HCT116 (cell line): ENCODE results near the gene STAT4. TPM values are rescaled to one million over a fixed set of nuclear protein-coding genes. Genes with fewer than 3 reads are reported as not detected.

Experiments
- ATAC-seq: fragments of 200-7000 bp; cut with Tn5 transposase; 2 replicates; pipeline ENCODE4 v1.9.1; 2020; ENCODE audit warnings: mild to moderate bottlenecking, moderate library complexity
- BruUV-seq: library from RNA; stranded (reverse); fragments of 400-500 nt; replicated peaks from 2 replicates; lab custom pipeline; 2021; lab: Mats Ljungman, UMichigan
- CTCF ChIA-PET: fragments of 300-600 bp; sonication (Branson Sonifier 250); formaldehyde crosslinking; loops from one replicate; lab custom pipeline; 2021; ENCODE audit warnings: antibody characterized with exemption; lab: Charles Lee
- POLR2A ChIA-PET: fragments of 300-600, 350-600 bp; sonication (Branson Sonifier 250); formaldehyde crosslinking; loops from one replicate; lab custom pipeline; 2021; ENCODE audit warnings: antibody characterized with exemption; lab: Charles Lee
- RAD21 ChIA-PET, 2 experiments: fragments of 300-600 bp; sonication (Branson Sonifier 250); formaldehyde crosslinking; loops; one replicate each; lab custom pipeline; 2023; ENCODE audit warnings: low total read pairs in 2 of 2; ENCODE audit not compliant: uncharacterized antibody in 2 of 2, unreplicated experiment in 2 of 2, low non-redundant PET in 1 of 2; lab: Charles Lee
- DNase-seq: peaks from one replicate; pipeline ENCODE4 v3.0.0-alpha.2; 2010; ENCODE audit warnings: low read depth, low spot score
- H2AFZ ChIP-seq: fragments of 200-600 bp; shearing (Covaris generic), sonication (generic); 2 replicates; pipeline ENCODE4 v1.6.1; 2017; ENCODE audit warnings: low read depth, mixed run types, mixed read lengths, antibody characterized with exemption, low read length; ENCODE audit not compliant: poor library complexity, severe bottlenecking
- H3K27ac ChIP-seq: 2 replicates; pipeline ENCODE4 v1.5.1; 2012; ENCODE audit warnings: low read depth, low read length
- H3K27me3 ChIP-seq: fragments of 200-600 bp; sonication (generic); 2 replicates; pipeline ENCODE4 v1.6.1; 2016; ENCODE audit warnings: mixed run types, low read length, mixed read lengths; ENCODE audit not compliant: insufficient read depth
- H3K36me3 ChIP-seq, 2 experiments: fragments of 200-500 bp in 1 of 2; fragments of 200-600 bp in 1 of 2; sonication (Bioruptor generic) in 1 of 2; sonication (generic) in 1 of 2; 2 replicates each; pipeline versions ENCODE4 v1.5.1 to v1.6.1; 2014 to 2016; ENCODE audit warnings: low read length in 2 of 2, inconsistent platforms in 1 of 2, mixed read lengths in 1 of 2, mixed run types in 1 of 2; ENCODE audit not compliant: insufficient read depth in 2 of 2, control insufficient read depth in 1 of 2
- H3K4me1 ChIP-seq, 2 experiments: fragments of 200-600 bp in 1 of 2; sonication (generic) in 1 of 2; 2 replicates each; pipeline versions ENCODE4 v1.5.1 to v1.6.1; 2012 to 2017; ENCODE audit warnings: low read length in 2 of 2, inconsistent platforms in 1 of 2, mild to moderate bottlenecking in 1 of 2, mixed read lengths in 1 of 2, mixed run types in 1 of 2, moderate library complexity in 1 of 2; ENCODE audit not compliant: insufficient read depth in 2 of 2, control insufficient read depth in 1 of 2
- H3K4me2 ChIP-seq: fragments of 200-600 bp; sonication (generic); 2 replicates; pipeline ENCODE4 v1.6.1; 2017; ENCODE audit warnings: mixed run types, low read length, mixed read lengths
- H3K4me3 ChIP-seq, 2 experiments: fragments of 200-600 bp in 1 of 2; sonication (generic) in 1 of 2; replicated peaks in 1 of 2; 2 replicates each; pipeline ENCODE4 v1.5.1; 2011 to 2016; ENCODE audit warnings: low read length in 2 of 2, control low read depth in 1 of 2, low read depth in 1 of 2, mild to moderate bottlenecking in 1 of 2, mixed read lengths in 1 of 2, mixed run types in 1 of 2
- H3K79me2 ChIP-seq: fragments of 200-600 bp; sonication (generic); 2 replicates; pipeline ENCODE4 v1.6.1; 2017; ENCODE audit warnings: mild to moderate bottlenecking, mixed run types, low read length, moderate library complexity, mixed read lengths; ENCODE audit not compliant: insufficient read depth
- H3K9ac ChIP-seq: fragments of 200-600 bp; sonication (generic); 2 replicates; pipeline ENCODE4 v1.6.1; 2016; ENCODE audit warnings: low read length, mixed read lengths
- H3K9me2 ChIP-seq: fragments of 200-600 bp; sonication (generic), shearing (Covaris generic); 2 replicates; pipeline ENCODE4 v1.6.1; 2017; ENCODE audit warnings: mixed run types, mild to moderate bottlenecking, moderate library complexity; ENCODE audit not compliant: insufficient read depth
- H3K9me3 ChIP-seq, 2 experiments: fragments of 200-500 bp in 1 of 2; fragments of 200-600 bp in 1 of 2; sonication (Bioruptor generic) in 1 of 2; sonication (generic) in 1 of 2; 2 replicates each; pipeline ENCODE4 v1.6.1; 2014 to 2017; ENCODE audit warnings: low read length in 2 of 2, mixed read lengths in 2 of 2, inconsistent platforms in 1 of 2, low read depth in 1 of 2, mild to moderate bottlenecking in 1 of 2, mixed run types in 1 of 2, moderate library complexity in 1 of 2; ENCODE audit not compliant: control insufficient read depth in 1 of 2, insufficient read depth in 1 of 2
- H4K20me1 ChIP-seq: fragments of 200-600 bp; sonication (generic), shearing (Covaris generic); 2 replicates; pipeline ENCODE4 v1.6.1; 2017; ENCODE audit warnings: mixed run types, mild to moderate bottlenecking, moderate library complexity; ENCODE audit not compliant: insufficient read depth
- CBX3 ChIP-seq: IDR thresholded peaks from 2 replicates; pipeline ENCODE4 v1.6.1; 2012; ENCODE audit warnings: low read depth
- EGR1 ChIP-seq: IDR thresholded peaks from 2 replicates; pipeline ENCODE4 v1.6.1; 2012; ENCODE audit warnings: low read depth
- ELF1 ChIP-seq: IDR thresholded peaks from 2 replicates; pipeline ENCODE4 v1.6.1; 2012; ENCODE audit warnings: low read depth, borderline replicate concordance
- EZH2 ChIP-seq: fragments of 200-600 bp; sonication (generic); IDR thresholded peaks from 2 replicates; pipeline ENCODE4 v1.6.1; 2017; ENCODE audit warnings: antibody characterized with exemption, mixed run types
- FOSL1 ChIP-seq: IDR thresholded peaks from 2 replicates; pipeline ENCODE4 v1.6.1; 2012; ENCODE audit warnings: low read depth
- JUND ChIP-seq: IDR thresholded peaks from 2 replicates; pipeline ENCODE4 v1.6.1; 2012
- POLR2A ChIP-seq: IDR thresholded peaks from 2 replicates; pipeline ENCODE4 v1.7.0; 2011; ENCODE audit warnings: borderline replicate concordance; ENCODE audit not compliant: insufficient read depth, insufficient read length; ENCODE audit errors: extremely low read depth
- POLR2AphosphoS5 ChIP-seq: IDR thresholded peaks from 2 replicates; pipeline ENCODE4 v1.6.1; 2011; ENCODE audit warnings: mild to moderate bottlenecking, low read depth, low read length, moderate library complexity
- RAD21 ChIP-seq: IDR thresholded peaks from 2 replicates; pipeline ENCODE4 v1.6.1; 2012; ENCODE audit warnings: low read depth, mild to moderate bottlenecking
- SP1 ChIP-seq: IDR thresholded peaks from 2 replicates; pipeline ENCODE4 v1.6.1; 2012; ENCODE audit warnings: low read depth
- ZFX ChIP-seq: fragments of 450-650 bp; IDR thresholded peaks from 2 replicates; pipeline ENCODE4 v1.6.1; 2017
- ZNF274 ChIP-seq: fragments of 200-500 bp; sonication (Bioruptor generic); IDR thresholded peaks from 2 replicates; pipeline ENCODE4 v1.6.1; 2014; ENCODE audit warnings: mild to moderate bottlenecking, low read depth, low read length, inconsistent platforms
- intact Hi-C: fragments of 100-400 bp; cut with micrococcal nuclease; formaldehyde crosslinking; loops from 2 replicates; pipeline ENCODE4 v1.10.0; 2022
- total RNA-seq: library from RNA; stranded (reverse); gene quantifications from one replicate; pipeline ENCODE4 v1.2.1, GENCODE V29; 2021; ENCODE audit not compliant: unreplicated experiment
- TF ChIP-seq, protein P1 (sequence below): IDR thresholded peaks from 2 replicates; pipeline ENCODE4 v1.6.1; 2012
- TF ChIP-seq, protein P2 (sequence below), 3 experiments: fragments of 200-600 bp in 1 of 3; sonication (generic) in 1 of 3; IDR thresholded peaks in 2 of 3; conservative IDR thresholded peaks in 1 of 3; 2 replicates each; pipeline ENCODE4 v1.5.1; 2012 to 2017; ENCODE audit warnings: low read depth in 2 of 3, low read length in 2 of 3, antibody characterized with exemption in 1 of 3, borderline replicate concordance in 1 of 3, control low read depth in 1 of 3, mild to moderate bottlenecking in 1 of 3, mixed read lengths in 1 of 3, mixed run types in 1 of 3, moderate library complexity in 1 of 3; ENCODE audit not compliant: insufficient read depth in 1 of 3
- TF ChIP-seq, protein P3 (sequence below): IDR thresholded peaks from 2 replicates; pipeline ENCODE4 v1.6.1; 2011; ENCODE audit warnings: mild to moderate bottlenecking, low read length, moderate library complexity; ENCODE audit not compliant: insufficient replicate concordance; ENCODE audit errors: extremely low read depth
- TF ChIP-seq, protein P4 (sequence below): IDR thresholded peaks from 2 replicates; pipeline ENCODE4 v1.6.1; 2012; ENCODE audit warnings: low read depth

The STAT4 gene
- total RNA-seq, 1 experiment from 2014 or later: 2.0 TPM

DNA sequence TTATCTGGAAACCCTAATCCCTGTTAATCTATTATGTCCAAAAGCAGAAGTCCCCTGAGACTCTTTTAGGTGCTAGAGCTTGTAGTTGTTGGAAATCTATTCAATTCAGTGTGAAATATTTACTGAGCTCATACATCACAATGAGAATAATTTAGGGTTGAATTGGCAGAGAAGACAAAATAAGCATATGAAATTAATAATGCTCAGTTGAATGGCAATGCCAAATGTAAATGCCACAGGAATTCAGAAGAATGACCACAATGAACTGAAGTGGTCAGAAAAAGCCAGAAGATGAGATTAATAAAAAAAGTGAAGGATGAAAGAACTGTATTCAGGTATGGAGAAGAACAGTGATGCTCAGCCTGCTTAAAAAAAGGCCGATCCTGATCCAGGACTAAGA lies 8.0 kb upstream of the STAT4 start:
- Histone ChIP-seq H3K9me2 (no peaks in the 10 kb centered on the region), H3K27ac (no peak overlapping the region), H3K9ac (no peak overlapping the region), H2AFZ (no peak overlapping the region), H4K20me1 (no peaks in the 10 kb centered on the region), H3K4me1 (peaks cover 0 to 3% of the 10 kb centered on the region in 2 experiments; a peak in 1 of 4 replicates), H3K36me3 (no peaks in the 10 kb centered on the region), H3K4me2 (no peak overlapping the region), H3K79me2 (no peaks in the 10 kb centered on the region), H3K4me3 (no peak overlapping the region), H3K9me3 (no peaks in the 10 kb centered on the region), H3K27me3 (no peaks in the 10 kb centered on the region)
- CTCF ChIA-PET: interaction anchor here (1.7 kb wide), 1 partner anchor 106 kb away, joined by 10 read pairs; no protein-coding TSS in a partner anchor
- intact Hi-C loops: no loop called here
- TF ChIP-seq ELF1 (no peak), EZH2 (no peak), SP1 (no peak), RAD21 (no peak), ZNF274 (no peak), EGR1 (no peak), FOSL1 (no peak), ZFX (no peak), JUND (no peak), POLR2AphosphoS5 (no peak), CBX3 (no peak), POLR2A (no peak)
- TF ChIP-seq, protein P1, sequence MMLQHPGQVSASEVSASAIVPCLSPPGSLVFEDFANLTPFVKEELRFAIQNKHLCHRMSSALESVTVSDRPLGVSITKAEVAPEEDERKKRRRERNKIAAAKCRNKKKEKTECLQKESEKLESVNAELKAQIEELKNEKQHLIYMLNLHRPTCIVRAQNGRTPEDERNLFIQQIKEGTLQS: no peak
- TF ChIP-seq, protein P2, sequence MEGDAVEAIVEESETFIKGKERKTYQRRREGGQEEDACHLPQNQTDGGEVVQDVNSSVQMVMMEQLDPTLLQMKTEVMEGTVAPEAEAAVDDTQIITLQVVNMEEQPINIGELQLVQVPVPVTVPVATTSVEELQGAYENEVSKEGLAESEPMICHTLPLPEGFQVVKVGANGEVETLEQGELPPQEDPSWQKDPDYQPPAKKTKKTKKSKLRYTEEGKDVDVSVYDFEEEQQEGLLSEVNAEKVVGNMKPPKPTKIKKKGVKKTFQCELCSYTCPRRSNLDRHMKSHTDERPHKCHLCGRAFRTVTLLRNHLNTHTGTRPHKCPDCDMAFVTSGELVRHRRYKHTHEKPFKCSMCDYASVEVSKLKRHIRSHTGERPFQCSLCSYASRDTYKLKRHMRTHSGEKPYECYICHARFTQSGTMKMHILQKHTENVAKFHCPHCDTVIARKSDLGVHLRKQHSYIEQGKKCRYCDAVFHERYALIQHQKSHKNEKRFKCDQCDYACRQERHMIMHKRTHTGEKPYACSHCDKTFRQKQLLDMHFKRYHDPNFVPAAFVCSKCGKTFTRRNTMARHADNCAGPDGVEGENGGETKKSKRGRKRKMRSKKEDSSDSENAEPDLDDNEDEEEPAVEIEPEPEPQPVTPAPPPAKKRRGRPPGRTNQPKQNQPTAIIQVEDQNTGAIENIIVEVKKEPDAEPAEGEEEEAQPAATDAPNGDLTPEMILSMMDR (IDR thresholded peaks at IDR 0.05 in 2 of 3, conservative IDR thresholded peaks at IDR 0.05 in 1 of 3; ENCODE audit: borderline replicate concordance in 1 of 3, insufficient read depth in 1 of 3, low read depth in 2 of 3, low read length in 2 of 3): no peak
- TF ChIP-seq, protein P3, sequence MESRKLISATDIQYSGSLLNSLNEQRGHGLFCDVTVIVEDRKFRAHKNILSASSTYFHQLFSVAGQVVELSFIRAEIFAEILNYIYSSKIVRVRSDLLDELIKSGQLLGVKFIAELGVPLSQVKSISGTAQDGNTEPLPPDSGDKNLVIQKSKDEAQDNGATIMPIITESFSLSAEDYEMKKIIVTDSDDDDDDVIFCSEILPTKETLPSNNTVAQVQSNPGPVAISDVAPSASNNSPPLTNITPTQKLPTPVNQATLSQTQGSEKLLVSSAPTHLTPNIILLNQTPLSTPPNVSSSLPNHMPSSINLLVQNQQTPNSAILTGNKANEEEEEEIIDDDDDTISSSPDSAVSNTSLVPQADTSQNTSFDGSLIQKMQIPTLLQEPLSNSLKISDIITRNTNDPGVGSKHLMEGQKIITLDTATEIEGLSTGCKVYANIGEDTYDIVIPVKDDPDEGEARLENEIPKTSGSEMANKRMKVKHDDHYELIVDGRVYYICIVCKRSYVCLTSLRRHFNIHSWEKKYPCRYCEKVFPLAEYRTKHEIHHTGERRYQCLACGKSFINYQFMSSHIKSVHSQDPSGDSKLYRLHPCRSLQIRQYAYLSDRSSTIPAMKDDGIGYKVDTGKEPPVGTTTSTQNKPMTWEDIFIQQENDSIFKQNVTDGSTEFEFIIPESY: no peak
- TF ChIP-seq, protein P4, sequence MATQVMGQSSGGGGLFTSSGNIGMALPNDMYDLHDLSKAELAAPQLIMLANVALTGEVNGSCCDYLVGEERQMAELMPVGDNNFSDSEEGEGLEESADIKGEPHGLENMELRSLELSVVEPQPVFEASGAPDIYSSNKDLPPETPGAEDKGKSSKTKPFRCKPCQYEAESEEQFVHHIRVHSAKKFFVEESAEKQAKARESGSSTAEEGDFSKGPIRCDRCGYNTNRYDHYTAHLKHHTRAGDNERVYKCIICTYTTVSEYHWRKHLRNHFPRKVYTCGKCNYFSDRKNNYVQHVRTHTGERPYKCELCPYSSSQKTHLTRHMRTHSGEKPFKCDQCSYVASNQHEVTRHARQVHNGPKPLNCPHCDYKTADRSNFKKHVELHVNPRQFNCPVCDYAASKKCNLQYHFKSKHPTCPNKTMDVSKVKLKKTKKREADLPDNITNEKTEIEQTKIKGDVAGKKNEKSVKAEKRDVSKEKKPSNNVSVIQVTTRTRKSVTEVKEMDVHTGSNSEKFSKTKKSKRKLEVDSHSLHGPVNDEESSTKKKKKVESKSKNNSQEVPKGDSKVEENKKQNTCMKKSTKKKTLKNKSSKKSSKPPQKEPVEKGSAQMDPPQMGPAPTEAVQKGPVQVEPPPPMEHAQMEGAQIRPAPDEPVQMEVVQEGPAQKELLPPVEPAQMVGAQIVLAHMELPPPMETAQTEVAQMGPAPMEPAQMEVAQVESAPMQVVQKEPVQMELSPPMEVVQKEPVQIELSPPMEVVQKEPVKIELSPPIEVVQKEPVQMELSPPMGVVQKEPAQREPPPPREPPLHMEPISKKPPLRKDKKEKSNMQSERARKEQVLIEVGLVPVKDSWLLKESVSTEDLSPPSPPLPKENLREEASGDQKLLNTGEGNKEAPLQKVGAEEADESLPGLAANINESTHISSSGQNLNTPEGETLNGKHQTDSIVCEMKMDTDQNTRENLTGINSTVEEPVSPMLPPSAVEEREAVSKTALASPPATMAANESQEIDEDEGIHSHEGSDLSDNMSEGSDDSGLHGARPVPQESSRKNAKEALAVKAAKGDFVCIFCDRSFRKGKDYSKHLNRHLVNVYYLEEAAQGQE: no peak
- POLR2A ChIA-PET: no interaction called here
- RAD21 ChIA-PET: no interaction called here
- no TSS peak for BruUV-seq
- DNase-seq (no peak), ATAC-seq (no peak)
